Heart left ventricle (tissue), 13 donors: Measurements from ENCODE around the gene ZNF383.
"Not testable (repeated sequence)": the region's sequence is repeated elsewhere in the genome, so short reads cannot be mapped to it uniquely, and the experiment has no call there.

Experiments used
- CTCF ChIP-seq, 12 donors: fragments of 200-600 bp; sonication (generic) in 4 of 12; IDR thresholded peaks; one replicate each; pipeline versions ENCODE4 v1.5.0 to v1.8.0; 2018 to 2022; ENCODE audit warnings: antibody characterized with exemption in 12 of 12, mild to moderate bottlenecking in 5 of 12
- POLR2A ChIP-seq, 2 donors: fragments of 450-650 bp; IDR thresholded peaks; one replicate each; pipeline ENCODE4 v1.6.1; 2017; ENCODE audit warnings: antibody characterized with exemption in 2 of 2, mild to moderate bottlenecking in 2 of 2, moderate library complexity in 2 of 2
- donor health status: ischemic (EF 13 %, LVEDD 7.1; RV severe dilation, severe dysfunction).
- donor health status: DM: no; HTN: yes; CAD: no.
- donor health status: DM: no; HTN: no; CAD: no.
- donor health status: ischemic (EF 25% LVEDD 6.9; RV normal size, moderate dysfunction).
- donor health status: ischemic (EF 25% LVEDD 5.7; RV mildly dilated, moderate dysfunction).
- donor health status: ischemic (EF 35%, LVEDD 5.7; RV mildly dilated, moderate dysfunction).
- donor health status: nonischemic (EF 11% LVEDD 7.7; RV severe dilation, severe dysfunction).
- donor health status: DM: yes; HTN: yes; CAD: no.
- donor health status: PGD.
- donor health status: ischemic (EF 29% LVEDD 5.4; RV normal size, mild dysfunction).
- donor health status: nonischemic (EF 23%, LVEDD 6.1; RV moderate dilation, normal function).

- not testable (repeated sequence) for TF ChIP-seq CTCF, POLR2A (IDR thresholded peaks at IDR 0.05)
These were observed 49.0 kb downstream of the ZNF383 start for GRCh38 chr19:37267005-37267404.
